Measurements from ENCODE around the gene EIF2S2. TPM values are rescaled to one million over a fixed set of nuclear protein-coding genes. Genes with fewer than 3 reads are reported as not detected.

Gene EIF2S2
- total RNA-seq, 2 experiments from 2014 or later, result 21.8 to 23.2 TPM

GRCh38 chr20:34095825-34096224 is 16.2 kb downstream of the EIF2S2 start:
- no peak overlapping the region for H3K27ac ChIP-seq (ENCODE audit: low read depth in 1 of 2, low read length in 2 of 2)
- H3K4me3 Mint-ChIP-seq, result no peak overlapping the region
- no peak for TF ChIP-seq CTCF (IDR thresholded peaks at IDR 0.05)
- no peaks in the 10 kb centered on the region for H3K9me3 Mint-ChIP-seq
- CTCF ChIA-PET, result no interaction called here
- no peaks in the 10 kb centered on the region for H3K9me3 ChIP-seq (ENCODE audit: control insufficient read depth in 1 of 2, insufficient read depth in 1 of 2, low read length in 2 of 2)
- H3K4me1 Mint-ChIP-seq (ENCODE audit: low read depth), result peaks cover 14% of the 10 kb centered on the region
- peaks cover 90% of the 10 kb centered on the region for H3K36me3 Mint-ChIP-seq (ENCODE audit: low read depth)
- H3K36me3 ChIP-seq (ENCODE audit: insufficient read depth, low read length), result peaks cover 97% of the 10 kb centered on the region
- peak overlapping the region; percentile 14 for H3K27ac Mint-ChIP-seq
- intact Hi-C loops (cut with DNase I, micrococcal nuclease), result no loop called here
- POLR2A ChIA-PET, result interaction anchor here (0.7 to 3.9 kb wide), 2 partner anchors 16 to 100 kb away, joined by 3 to 18 read pairs; partner anchors contain the start of gene EIF2S2
- H3K27me3 Mint-ChIP-seq, result no peaks in the 10 kb centered on the region
- H3K4me1 ChIP-seq (ENCODE audit: insufficient read depth, low read length), result no peaks in the 10 kb centered on the region
- H3K4me3 ChIP-seq (ENCODE audit: low read length), result no peak overlapping the region
- no peak for ATAC-seq (ENCODE audit: poor library complexity)
- no peaks in the 10 kb centered on the region for H3K27me3 ChIP-seq (ENCODE audit: control insufficient read depth in 1 of 2, insufficient read depth in 2 of 2, low read length in 2 of 2)
- no peak for DNase-seq

GRCh38 chr20:34093895-34094294 is 18.1 kb downstream of the EIF2S2 start:
- ChIA-PET CTCF (interaction anchor here (1.1 kb wide), 1 partner anchor 36 kb away, joined by 3 read pairs; no protein-coding TSS in a partner anchor), POLR2A (interaction anchor here (1.0 to 1.7 kb wide), 2 partner anchors 8 to 12 kb away, joined by 3 read pairs; no protein-coding TSS in a partner anchor)
- Histone ChIP-seq H3K4me3 (ENCODE audit: low read length) (no peak overlapping the region), H3K27me3 (ENCODE audit: control insufficient read depth in 1 of 2, insufficient read depth in 2 of 2, low read length in 2 of 2) (no peaks in the 10 kb centered on the region), H3K9me3 (ENCODE audit: control insufficient read depth in 1 of 2, insufficient read depth in 1 of 2, low read length in 2 of 2) (no peaks in the 10 kb centered on the region), H3K36me3 (ENCODE audit: insufficient read depth, low read length) (peaks cover 95% of the 10 kb centered on the region), H3K4me1 (ENCODE audit: insufficient read depth, low read length) (no peaks in the 10 kb centered on the region), H3K27ac (ENCODE audit: low read depth in 1 of 2, low read length in 2 of 2) (no peak overlapping the region)
- no peak for TF ChIP-seq CTCF (IDR thresholded peaks at IDR 0.05)
- ATAC-seq (ENCODE audit: poor library complexity) (no peak), DNase-seq (no peak)
- H3K36me3 Mint-ChIP-seq (ENCODE audit: low read depth), result peaks cover 92% of the 10 kb centered on the region
- no peak overlapping the region for H3K4me3 Mint-ChIP-seq
- no peaks in the 10 kb centered on the region for H3K9me3 Mint-ChIP-seq
- intact Hi-C loops (cut with DNase I, micrococcal nuclease), result no loop called here
- peaks cover 14% of the 10 kb centered on the region for H3K4me1 Mint-ChIP-seq (ENCODE audit: low read depth)
- no peaks in the 10 kb centered on the region for H3K27me3 Mint-ChIP-seq
- peak overlapping the region; percentile 70 for H3K27ac Mint-ChIP-seq

- ChIA-PET POLR2A (interaction anchor here (0.7 kb wide), 1 partner anchor 417 kb away, joined by 3 read pairs; no protein-coding TSS in a partner anchor), CTCF (interaction anchor here (0.6 kb wide), 1 partner anchor 359 kb away, joined by 3 read pairs; no protein-coding TSS in a partner anchor)
- no peak for ATAC-seq (ENCODE audit: poor library complexity)
- intact Hi-C loops (cut with DNase I, micrococcal nuclease), result no loop called here
- Histone ChIP-seq H3K27ac (ENCODE audit: low read depth in 1 of 2, low read length in 2 of 2) (no peak overlapping the region), H3K9me3 (ENCODE audit: control insufficient read depth in 1 of 2, insufficient read depth in 1 of 2, low read length in 2 of 2) (no peaks in the 10 kb centered on the region), H3K4me3 (ENCODE audit: low read length) (no peak overlapping the region), H3K4me1 (ENCODE audit: insufficient read depth, low read length) (no peaks in the 10 kb centered on the region), H3K27me3 (ENCODE audit: control insufficient read depth in 1 of 2, insufficient read depth in 2 of 2, low read length in 2 of 2) (no peaks in the 10 kb centered on the region), H3K36me3 (ENCODE audit: insufficient read depth, low read length) (peaks cover 92% of the 10 kb centered on the region)
- H3K36me3 Mint-ChIP-seq (ENCODE audit: low read depth), result peaks cover 91% of the 10 kb centered on the region
- no peak for DNase-seq
- H3K27ac Mint-ChIP-seq, result no peak overlapping the region
- peaks cover 7% of the 10 kb centered on the region for H3K4me1 Mint-ChIP-seq (ENCODE audit: low read depth)
- no peaks in the 10 kb centered on the region for H3K27me3 Mint-ChIP-seq
- no peak overlapping the region for H3K4me3 Mint-ChIP-seq
- TF ChIP-seq CTCF (IDR thresholded peaks at IDR 0.05), result no peak
- no peaks in the 10 kb centered on the region for H3K9me3 Mint-ChIP-seq
Measured at GRCh38 chr20:34091637-34092200, 20.3 kb downstream of the EIF2S2 start.

All from CD4-positive, alpha-beta T cell (primary cell).